ENCODE results near the gene ZNF326.
A peak's percentile ranks its signal among the peaks of the same experiment; 100 is the strongest.

ZNF326 gene, protein sequence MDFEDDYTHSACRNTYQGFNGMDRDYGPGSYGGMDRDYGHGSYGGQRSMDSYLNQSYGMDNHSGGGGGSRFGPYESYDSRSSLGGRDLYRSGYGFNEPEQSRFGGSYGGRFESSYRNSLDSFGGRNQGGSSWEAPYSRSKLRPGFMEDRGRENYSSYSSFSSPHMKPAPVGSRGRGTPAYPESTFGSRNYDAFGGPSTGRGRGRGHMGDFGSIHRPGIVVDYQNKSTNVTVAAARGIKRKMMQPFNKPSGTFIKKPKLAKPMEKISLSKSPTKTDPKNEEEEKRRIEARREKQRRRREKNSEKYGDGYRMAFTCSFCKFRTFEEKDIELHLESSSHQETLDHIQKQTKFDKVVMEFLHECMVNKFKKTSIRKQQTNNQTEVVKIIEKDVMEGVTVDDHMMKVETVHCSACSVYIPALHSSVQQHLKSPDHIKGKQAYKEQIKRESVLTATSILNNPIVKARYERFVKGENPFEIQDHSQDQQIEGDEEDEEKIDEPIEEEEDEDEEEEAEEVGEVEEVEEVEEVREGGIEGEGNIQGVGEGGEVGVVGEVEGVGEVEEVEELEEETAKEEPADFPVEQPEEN

GRCh38 chr1:89994805-89995597 is at the start of gene ZNF326:
Gene ZNF326, plus strand, starts transcription at chr1:89995110. Its CDS starts 148 bp downstream, at chr1:89995258.
- peak; percentile 92 for DNase-seq (ENCODE audit: low read depth, low spot score)

GRCh38 chr1:89945852-89946476 is 48.9 kb upstream of the ZNF326 start:
- DNase-seq (ENCODE audit: low read depth, low spot score) = no peak

DNA sequence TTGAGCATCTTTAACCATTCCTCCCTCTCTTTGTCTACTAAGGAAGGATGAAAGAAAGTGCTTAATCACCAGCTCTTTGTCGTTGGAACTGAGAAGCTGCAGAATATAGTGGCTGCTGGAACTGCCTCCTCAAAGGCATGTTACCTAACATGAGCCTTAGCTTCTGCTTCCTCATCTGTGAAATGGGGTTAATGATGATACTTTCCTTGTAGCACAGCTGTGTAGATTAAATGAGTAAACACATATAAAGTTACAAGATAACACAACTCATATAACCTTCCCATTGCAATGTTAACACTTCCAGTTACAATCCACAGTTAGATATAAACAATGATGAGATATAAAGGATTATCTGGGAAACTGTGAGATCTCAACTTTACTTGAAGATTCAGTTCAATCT is 48.4 kb upstream of the ZNF326 start:
- no peak for DNase-seq (ENCODE audit: low read depth, low spot score)

GRCh38 chr1:89948722-89949345 is 46.1 kb upstream of the ZNF326 start:
- DNase-seq (ENCODE audit: low read depth, low spot score) = no peak

DNA sequence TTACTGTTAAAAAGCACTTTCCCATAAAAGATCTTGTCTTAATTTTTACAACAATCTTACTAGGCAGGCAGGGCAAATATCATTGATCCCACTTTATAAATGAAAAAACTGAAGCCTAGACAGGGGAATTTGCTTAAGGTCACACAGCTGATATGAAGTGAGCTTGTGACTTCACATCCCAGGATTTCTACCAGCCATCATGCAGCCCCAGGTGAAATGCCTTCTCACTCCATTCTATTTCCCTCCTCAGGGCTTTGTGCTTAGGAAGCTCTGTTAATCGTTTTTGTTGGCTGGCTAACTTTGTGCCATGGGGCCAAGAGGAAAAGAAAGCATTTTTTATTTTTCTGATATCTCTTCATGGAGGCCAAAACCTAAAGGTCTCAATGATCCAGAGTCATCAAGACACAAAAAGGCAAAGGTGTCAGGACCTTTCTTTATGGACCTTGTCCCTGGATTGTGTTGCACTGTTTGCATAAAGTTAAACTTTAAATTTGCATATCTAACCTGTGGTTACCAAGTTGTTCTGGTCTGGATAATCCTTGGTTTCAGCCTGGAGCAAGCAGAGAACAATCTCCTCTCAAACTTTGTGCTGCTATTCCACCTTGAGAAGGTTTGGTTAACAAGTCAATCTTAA is 44.8 kb upstream of the ZNF326 start:
- DNase-seq (ENCODE audit: low read depth, low spot score) = no peak

DNA sequence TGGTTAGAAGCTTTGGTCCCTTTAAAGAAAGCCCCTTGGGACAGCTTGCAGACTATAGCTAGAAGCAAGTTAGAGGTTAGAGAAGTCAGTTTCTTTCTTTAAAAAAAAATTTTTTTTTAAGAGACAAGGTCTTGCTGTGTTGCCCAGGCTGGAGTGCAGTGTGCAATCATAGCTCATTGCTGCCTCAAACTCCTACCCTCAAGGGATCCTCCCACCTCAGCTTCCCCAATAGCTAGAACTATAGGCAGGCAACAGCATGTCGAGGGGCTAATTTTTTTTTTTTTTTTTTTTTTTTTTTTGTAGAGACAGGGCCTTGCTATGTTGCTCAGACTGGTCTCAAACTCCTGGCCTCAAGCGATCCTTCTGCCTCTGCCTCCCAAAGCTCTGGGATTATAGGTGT is 44.2 kb upstream of the ZNF326 start:
- no peak for DNase-seq (ENCODE audit: low read depth, low spot score)

GRCh38 chr1:89951766-89952604 is 42.9 kb upstream of the ZNF326 start:
- DNase-seq (ENCODE audit: low read depth, low spot score) = no peak

DNA sequence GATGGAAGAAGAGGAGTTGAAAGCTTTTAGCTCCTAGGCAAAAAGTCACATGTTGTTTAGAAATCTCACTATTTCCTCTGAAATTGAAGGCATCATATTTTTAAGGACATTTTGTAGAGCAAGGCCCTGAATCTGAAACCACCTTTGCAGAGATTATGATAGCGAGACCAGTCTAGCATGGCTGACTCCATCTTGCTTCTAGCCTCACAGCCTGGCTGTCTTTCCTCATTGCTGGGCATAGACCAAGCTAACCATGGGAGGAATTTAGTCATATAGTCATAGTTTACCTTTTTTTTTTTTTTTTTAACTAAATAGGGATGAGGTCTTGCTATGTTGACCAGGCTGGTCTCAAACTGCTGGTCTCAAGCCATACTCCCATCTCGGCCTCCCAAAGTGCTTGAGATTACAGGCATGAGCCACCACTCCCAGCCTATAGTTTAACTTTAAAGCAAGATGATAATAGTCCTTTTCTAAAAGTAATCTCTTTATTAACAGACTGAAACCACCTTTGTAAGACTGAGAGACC is 42.2 kb upstream of the ZNF326 start:
- no peak for DNase-seq (ENCODE audit: low read depth, low spot score)

DNA sequence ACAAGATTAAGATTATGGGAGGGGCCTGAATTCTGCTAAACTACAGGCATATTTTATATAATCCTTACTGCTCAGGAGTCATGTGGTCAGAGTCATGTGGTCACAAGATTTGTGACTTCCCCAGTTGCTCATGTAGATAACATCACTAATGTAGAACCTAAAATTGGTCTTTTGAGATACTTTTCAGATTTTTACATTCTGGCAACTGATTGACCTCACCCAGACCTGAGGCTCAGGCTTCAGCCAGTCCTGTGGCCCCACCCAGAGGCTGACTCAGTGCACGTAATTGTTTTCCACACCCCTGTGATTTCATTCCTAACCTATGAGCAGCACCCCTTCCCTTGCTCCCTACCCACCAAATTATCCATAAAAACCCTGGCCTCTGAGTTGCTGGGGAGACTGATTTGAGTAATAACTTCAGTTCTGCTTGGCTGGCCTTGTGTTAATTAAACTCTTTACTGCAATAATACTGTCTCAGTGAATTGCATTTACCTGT is 41.7 kb upstream of the ZNF326 start:
- no peak for DNase-seq (ENCODE audit: low read depth, low spot score)

DNA sequence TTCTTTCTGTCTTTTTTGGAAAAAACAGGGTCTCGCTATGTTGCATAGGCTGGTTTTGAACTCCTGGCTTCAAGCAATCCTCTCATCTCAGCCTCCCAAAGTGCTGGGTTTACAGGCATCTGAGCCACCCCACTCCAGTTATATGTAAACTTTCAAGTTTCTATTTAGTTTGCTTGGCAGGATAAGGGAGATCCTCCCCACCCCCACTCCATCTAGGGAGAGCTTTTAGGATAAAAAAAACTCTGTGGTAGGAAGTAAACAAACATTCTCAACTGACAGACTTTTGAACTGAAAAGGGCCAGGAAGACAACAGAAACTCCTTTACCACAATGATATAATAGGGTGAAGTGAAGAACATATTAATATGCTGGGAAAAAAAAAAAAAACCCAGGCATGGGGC is 41.0 kb upstream of the ZNF326 start:
- no peak for DNase-seq (ENCODE audit: low read depth, low spot score)

- no peak for DNase-seq (ENCODE audit: low read depth, low spot score)
These were observed 40.5 kb upstream of the ZNF326 start for GRCh38 chr1:89954401-89954800.

DNA sequence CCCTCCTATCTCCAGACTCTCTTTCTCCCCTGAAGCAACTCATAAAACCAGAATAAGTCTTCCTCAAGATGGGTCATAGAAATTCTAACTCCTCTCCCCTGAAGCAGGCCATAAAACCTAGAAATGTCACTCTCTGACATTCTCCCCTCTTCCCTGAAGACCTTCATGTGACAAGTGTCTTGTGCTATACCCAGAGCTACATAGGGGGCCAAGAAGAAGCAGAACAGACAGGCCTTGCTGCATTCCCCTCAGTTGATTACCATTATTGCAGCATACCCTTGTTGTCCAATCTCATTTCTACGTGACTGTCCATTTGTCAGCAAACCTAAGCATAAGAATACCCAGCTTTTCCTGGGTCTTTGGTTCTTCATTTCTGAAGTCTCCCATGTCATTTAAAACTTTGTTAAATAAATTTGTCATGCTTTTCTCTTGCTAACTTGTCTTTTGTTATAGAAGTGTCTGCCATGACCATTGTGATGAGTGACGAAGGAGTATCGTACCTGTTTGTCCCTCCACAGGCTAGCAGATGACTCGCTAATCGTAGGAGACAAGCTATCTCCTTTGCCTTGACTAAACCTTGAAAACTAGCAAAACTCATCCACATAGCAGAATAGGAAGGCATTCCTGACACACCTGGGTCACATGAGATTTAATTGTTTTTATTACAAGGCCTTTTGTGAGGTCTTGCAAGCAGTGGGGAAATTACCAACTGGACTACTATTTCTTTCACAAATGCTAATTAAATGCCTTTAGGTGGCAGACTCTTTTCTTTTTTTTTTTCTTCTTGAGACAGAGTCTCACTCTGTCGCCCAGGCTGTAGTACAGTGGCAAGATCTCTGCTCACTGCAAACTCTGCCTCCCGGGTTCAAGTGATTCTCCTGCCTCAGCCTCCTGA is 39.4 kb upstream of the ZNF326 start:
- no peak for DNase-seq (ENCODE audit: low read depth, low spot score)

- no peak for DNase-seq (ENCODE audit: low read depth, low spot score)
These were observed 37.8 kb upstream of the ZNF326 start for GRCh38 chr1:89957107-89957506.

GRCh38 chr1:89958851-89959654 is 35.9 kb upstream of the ZNF326 start:
- DNase-seq (ENCODE audit: low read depth, low spot score) = no peak

DNA sequence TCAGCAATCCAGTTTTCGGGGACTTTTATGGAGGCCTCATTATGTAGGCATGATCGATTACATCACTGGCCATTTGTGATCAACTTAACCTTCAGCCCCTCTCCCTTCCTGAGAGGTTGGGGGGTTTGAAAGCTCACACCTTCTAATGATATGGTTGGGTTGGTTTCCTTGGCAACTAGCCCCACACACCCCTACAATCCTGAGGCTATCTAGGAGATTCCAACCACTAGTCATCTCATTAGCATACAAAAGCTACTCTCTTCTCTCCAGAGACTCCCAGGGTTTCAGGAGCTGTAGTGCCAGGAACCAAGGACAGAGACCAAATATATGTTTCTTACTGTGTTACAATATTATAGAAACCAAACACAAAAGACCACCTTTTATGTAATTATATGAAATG is 35.2 kb upstream of the ZNF326 start:
- DNase-seq (ENCODE audit: low read depth, low spot score) = no peak

- DNase-seq (ENCODE audit: low read depth, low spot score) = no peak
These were observed 32.7 kb upstream of the ZNF326 start for GRCh38 chr1:89962024-89962741.

- DNase-seq (ENCODE audit: low read depth, low spot score) = no peak
These were observed 32.2 kb upstream of the ZNF326 start for GRCh38 chr1:89962742-89963075.
